RPMI7951 (cell line): ENCODE results near the gene PEF1. TPM values are rescaled to one million over a fixed set of nuclear protein-coding genes. Genes with fewer than 3 reads are reported as not detected.
A peak's percentile ranks its signal among the peaks of the same experiment; 100 is the strongest.

Experiments
- DNase-seq: peaks from one replicate; pipeline ENCODE4 v3.0.0-alpha.2; 2012; ENCODE audit warnings: low read depth
- total RNA-seq: library from RNA; depleted of rRNA; stranded (reverse); fragments of >200 nt; shearing (Covaris generic); gene quantifications from 2 replicates; pipeline ENCODE4 v1.2.3, GENCODE V29; 2014

PEF1 gene
- total RNA-seq, 1 experiment from 2014 or later: 146 TPM

- no peak for DNase-seq
Measured at GRCh38 chr1:31653717-31654473, 9.2 kb upstream of the PEF1 start.

GRCh38 chr1:31652891-31653499, 8.3 kb upstream of the PEF1 start:
- DNase-seq: no peak

GRCh38 chr1:31651766-31652165, 7.1 kb upstream of the PEF1 start:
- DNase-seq: no peak

- DNase-seq: peak; percentile 49
Measured at GRCh38 chr1:31651089-31651420, 6.4 kb upstream of the PEF1 start.

GRCh38 chr1:31650161-31651088, 5.7 kb upstream of the PEF1 start:
- DNase-seq: no peak

GRCh38 chr1:31648641-31649357, 4.1 kb upstream of the PEF1 start:
- no peak for DNase-seq

GRCh38 chr1:31648190-31648589, 3.5 kb upstream of the PEF1 start:
- DNase-seq: no peak

- no peak for DNase-seq
Measured at GRCh38 chr1:31647106-31647505, 2.4 kb upstream of the PEF1 start.

- DNase-seq: no peak
Measured at GRCh38 chr1:31646259-31646960, 1.7 kb upstream of the PEF1 start.

- no peak for DNase-seq
Measured at GRCh38 chr1:31645274-31645568, 545 bp upstream of the PEF1 start.

GRCh38 chr1:31643976-31644559, 608 bp downstream of the PEF1 start:
- no peak for DNase-seq

- no peak for DNase-seq
Measured at GRCh38 chr1:31642897-31643296, 1.8 kb downstream of the PEF1 start.

- DNase-seq: no peak
Measured at GRCh38 chr1:31642366-31642765, 2.3 kb downstream of the PEF1 start.

- DNase-seq: no peak
Measured at GRCh38 chr1:31640964-31641363, 3.7 kb downstream of the PEF1 start.

GRCh38 chr1:31640179-31640578, 4.5 kb downstream of the PEF1 start:
- no peak for DNase-seq

- DNase-seq: peak; percentile 24
Measured at GRCh38 chr1:31639543-31639942, 5.1 kb downstream of the PEF1 start.

- DNase-seq: no peak
Measured at GRCh38 chr1:31637915-31638673, 6.6 kb downstream of the PEF1 start.

- no peak for DNase-seq
Measured at GRCh38 chr1:31633117-31633516, 11.6 kb downstream of the PEF1 start.

- DNase-seq: no peak
Measured at GRCh38 chr1:31632649-31633048, 12.0 kb downstream of the PEF1 start.

GRCh38 chr1:31628931-31629556, 15.6 kb downstream of the PEF1 start:
- DNase-seq: no peak
